Muscle of arm (tissue), 12 donors: Measurements from ENCODE around the gene PRDX5. TPM values are rescaled to one million over a fixed set of nuclear protein-coding genes. Genes with fewer than 3 reads are reported as not detected.
"Not testable (repeated sequence)": the region's sequence is repeated elsewhere in the genome, so short reads cannot be mapped to it uniquely, and the experiment has no call there.

Source experiments
- DNase-seq: peaks from one replicate; pipeline ENCODE4 v3.0.0-alpha.2; 2013
- polyA plus RNA-seq, 12 donors: library from polyadenylated mRNA; unstranded; fragments of 120-200 nt; gene quantifications; one replicate each; pipeline ENCODE4 v1.2.1, GENCODE V29; 2013; ENCODE audit not compliant: insufficient read length in 12 of 12

Gene PRDX5
- polyA plus RNA-seq, 12 donors, result 107 to 165 (median 124) TPM; not detected in 1

DNA sequence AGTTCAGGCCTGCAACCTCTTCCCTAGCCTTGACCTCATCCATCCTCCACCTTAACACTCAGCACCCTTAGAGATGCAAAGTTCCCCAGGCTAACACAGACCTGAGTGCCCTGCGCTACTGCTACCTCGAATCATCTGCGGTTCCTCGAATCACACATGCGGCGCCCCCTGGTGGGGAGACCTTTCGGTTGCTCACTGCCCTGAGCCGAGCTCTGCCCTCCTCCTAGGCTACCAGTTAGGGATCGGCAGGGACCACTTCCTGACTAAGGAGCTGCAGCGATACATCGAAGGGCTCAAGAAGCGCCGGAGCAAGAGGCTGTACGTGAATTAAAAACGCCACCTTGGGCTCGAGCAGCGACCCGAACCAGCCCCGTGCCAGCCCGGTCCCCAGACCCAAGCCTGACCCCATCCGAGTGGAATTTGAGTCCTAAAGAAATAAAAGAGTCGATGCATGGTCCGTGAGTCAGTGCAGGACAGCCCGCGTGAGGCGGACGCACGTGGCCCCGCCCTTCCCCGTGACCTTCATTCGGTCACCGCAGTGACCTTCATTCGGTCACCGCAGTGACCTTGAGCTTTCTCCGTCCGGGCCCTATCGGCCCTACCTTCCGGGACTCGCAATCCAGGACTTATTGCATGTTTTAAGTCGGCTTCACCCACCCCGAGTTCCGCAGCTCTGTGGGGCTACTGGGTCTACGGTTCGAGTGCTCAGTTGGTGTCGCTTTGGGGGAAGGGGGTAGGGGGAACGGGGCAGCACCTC, 13.4 kb upstream of the PRDX5 start:
- peak; percentile 85 for DNase-seq

- DNase-seq, result peak; percentile 97
Measured at GRCh38 chr11:64305075-64305690, 12.7 kb upstream of the PRDX5 start, which contains the start of gene ESRRA. ESRRA (plus strand) TSS chr11:64305524; CDS start chr11:64307180, 1,656 bp downstream.

GRCh38 chr11:64305691-64306562, 12.0 kb upstream of the PRDX5 start:
- DNase-seq, result no peak

DNA sequence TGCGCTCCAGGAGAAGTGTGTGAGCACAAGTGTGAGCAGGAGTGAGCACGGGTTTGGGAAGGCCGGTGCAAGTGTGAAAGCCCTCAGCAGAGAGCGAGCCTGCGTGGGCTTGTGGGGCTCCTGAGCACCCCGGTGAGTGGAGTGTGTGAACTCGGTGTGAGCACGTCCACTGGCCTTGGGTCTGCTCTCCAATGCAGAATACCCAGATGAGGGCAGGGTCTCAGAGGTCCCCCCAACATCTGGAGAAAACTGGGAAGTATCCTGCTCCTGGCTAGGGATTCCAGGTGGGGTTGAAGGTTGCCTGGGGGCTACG, 11.4 kb upstream of the PRDX5 start:
- no peak for DNase-seq

- no peak for DNase-seq
Measured at GRCh38 chr11:64306876-64307622, 10.9 kb upstream of the PRDX5 start.

- not testable (repeated sequence) for DNase-seq
Measured at GRCh38 chr11:64307795-64308194, 10.1 kb upstream of the PRDX5 start.

DNA sequence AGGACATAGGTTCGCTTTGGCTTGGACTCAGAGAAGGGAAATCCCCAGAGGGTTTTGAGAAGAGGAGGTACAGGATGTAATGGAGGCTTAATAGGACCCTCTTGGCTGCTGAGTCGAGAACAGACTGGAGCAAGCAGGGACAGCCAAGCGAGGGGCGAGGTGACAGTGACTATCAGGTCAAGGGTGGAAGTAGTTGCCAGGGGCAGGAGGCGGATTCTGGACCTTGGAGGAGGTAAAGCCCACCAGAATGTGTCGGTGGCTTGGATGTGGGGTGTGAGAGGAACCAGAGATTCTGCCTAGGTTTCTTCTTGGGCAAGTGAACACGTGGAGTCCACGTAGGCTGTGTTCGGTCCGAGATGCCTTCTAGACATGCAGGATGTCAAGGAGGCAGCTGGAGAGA, 5.0 kb upstream of the PRDX5 start:
- DNase-seq, result no peak

DNA sequence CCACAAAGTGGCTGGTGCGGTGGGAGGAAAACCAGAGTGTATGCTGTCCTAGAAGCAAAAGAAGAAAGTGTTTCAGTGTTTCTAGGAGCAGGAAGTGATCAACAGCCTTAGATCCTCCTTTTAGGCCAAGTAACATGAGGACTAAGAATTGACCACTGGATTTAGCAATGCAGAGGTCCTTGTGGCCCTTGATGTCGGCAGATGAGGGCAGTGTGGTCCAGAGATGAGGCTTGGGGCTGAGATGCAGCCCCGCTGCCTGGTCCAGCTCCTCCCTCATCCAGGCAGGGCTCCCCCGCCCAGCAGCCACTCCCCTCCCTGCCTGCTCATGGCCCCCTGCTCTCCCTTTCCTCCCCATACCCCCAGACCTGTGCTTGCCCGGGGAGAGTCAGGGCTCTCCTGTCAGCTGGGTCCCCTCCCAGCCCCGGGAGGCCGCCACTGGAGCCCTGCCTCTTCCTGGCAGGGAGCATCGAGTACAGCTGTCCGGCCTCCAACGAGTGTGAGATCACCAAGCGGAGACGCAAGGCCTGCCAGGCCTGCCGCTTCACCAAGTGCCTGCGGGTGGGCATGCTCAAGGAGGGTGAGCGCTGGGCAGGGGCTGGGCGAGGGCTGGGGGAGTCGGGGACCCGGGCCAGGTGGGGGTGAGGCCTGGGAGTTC, 4.3 kb upstream of the PRDX5 start:
- no peak for DNase-seq

GRCh38 chr11:64314146-64314804, 3.6 kb upstream of the PRDX5 start:
- DNase-seq, result no peak

DNA sequence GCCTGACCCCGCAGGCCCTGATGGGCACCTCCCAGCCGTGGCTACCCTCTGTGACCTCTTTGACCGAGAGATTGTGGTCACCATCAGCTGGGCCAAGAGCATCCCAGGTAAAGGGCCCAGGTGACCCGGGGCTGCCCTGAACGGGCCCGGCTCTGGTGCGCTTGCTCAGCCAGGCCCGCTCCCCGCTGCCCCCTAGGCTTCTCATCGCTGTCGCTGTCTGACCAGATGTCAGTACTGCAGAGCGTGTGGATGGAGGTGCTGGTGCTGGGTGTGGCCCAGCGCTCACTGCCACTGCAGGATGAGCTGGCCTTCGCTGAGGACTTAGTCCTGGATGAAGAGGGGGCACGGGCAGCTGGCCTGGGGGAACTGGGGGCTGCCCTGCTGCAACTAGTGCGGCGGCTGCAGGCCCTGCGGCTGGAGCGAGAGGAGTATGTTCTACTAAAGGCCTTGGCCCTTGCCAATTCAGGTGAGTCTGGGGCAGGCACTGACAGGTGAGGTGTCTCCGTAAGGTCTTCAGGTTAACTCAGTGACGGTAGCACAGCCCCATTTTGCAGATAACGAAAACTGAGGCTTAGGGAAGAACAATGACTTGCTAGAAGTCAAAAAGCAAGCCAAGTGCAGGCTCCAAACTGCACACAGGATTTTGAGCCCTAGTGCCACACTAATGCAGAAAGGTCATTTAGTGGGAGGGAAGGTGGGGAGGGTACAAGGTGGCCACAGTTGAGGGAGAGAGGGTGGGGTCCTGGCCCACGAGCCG, 2.9 kb upstream of the PRDX5 start:
- DNase-seq, result no peak

DNA sequence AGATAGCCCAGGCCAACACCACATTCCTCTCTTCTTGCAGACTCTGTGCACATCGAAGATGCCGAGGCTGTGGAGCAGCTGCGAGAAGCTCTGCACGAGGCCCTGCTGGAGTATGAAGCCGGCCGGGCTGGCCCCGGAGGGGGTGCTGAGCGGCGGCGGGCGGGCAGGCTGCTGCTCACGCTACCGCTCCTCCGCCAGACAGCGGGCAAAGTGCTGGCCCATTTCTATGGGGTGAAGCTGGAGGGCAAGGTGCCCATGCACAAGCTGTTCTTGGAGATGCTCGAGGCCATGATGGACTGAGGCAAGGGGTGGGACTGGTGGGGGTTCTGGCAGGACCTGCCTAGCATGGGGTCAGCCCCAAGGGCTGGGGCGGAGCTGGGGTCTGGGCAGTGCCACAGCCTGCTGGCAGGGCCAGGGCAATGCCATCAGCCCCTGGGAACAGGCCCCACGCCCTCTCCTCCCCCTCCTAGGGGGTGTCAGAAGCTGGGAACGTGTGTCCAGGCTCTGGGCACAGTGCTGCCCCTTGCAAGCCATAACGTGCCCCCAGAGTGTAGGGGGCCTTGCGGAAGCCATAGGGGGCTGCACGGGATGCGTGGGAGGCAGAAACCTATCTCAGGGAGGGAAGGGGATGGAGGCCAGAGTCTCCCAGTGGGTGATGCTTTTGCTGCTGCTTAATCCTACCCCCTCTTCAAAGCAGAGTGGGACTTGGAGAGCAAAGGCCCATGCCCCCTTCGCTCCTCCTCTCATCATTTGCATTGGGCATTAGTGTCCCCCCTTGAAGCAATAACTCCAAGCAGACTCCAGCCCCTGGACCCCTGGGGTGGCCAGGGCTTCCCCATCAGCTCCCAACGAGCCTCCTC, 2.0 kb upstream of the PRDX5 start:
- not testable (repeated sequence) for DNase-seq

GRCh38 chr11:64316672-64317324, 1.1 kb upstream of the PRDX5 start:
- no peak for DNase-seq

DNA sequence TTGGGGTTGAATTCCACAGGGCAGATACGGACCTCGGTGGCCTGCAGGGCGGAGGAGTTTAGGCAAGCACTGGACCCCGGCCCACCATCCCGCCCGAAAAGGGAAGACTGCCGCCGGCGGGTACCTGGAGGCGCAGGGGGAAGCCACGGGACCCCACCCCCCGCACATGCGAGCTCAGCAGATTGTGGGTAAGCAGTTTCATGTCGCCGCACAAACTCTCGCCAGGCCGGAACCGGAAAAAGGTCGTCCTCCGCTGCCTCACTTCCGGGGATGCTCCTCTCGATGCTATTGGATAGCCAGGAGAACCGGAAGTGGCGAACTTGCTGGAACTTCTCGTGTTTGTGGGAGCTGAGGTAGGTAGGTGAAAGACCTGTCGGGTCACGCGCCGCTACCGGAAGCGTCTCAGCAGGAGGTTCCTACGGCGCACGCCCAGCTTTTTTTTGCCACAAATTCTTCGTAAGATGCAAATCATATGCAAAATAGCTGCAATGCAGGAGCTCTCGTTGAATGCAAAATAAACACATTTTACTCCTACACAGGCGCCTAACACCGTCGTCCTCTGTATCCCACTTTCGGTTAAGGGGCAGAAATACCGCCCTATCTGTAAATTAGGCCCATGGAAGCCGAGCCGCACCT, 478 bp upstream of the PRDX5 start, which contains the start of gene TRMT112:
TSS of gene TRMT112 (minus strand) at position 235 of the 636 bp plus-strand sequence. CDS start at position 202, 33 bp downstream.
- DNase-seq, result peak; percentile 97

DNA sequence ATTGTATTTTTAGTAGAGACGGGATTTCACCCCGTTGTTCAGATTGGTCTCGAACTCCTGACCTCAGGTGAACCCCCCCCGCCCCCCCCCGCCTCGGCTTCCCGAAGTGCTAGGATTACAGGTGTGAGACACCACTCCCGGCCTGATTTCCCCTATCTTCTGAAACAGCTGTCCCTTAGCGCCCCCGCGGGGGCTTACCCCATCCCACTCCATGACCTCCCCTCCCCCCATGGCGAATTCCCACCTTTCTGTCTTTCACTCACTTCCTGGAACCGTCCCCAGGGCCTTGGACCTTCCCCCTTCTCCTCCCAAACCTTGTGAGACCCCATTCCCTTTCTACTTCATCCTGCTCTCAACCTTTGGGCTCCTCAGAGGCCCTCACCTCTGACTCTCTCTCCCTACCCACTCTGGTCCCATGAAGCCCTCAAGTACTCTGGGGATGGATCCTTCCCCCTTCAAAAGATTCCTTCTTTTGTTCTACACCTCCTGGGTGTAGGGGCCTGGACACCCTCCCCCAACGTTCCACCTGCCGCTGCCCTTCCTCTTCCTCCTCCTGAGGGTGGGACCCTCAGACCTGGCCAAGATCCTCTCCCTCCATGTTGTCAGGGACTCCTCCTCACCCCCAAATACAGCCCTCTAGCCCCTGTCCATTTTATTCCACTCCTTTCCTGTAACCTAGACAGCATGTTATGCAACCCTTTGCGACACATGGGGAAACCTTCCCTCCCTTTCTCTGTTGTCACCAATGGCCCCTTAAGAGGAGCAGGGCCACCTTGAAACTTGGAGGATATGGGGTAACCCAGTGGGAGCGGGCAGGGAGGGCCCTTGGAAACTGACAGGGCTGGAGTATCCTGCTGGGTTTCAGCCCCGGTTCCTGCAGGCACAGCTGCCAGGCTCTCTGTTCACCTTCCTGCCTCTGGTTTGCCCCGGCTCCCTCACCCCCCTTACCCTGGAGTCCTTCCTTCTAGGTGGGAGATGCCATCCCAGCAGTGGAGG, 1.1 kb downstream of the PRDX5 start:
- no peak for DNase-seq

DNA sequence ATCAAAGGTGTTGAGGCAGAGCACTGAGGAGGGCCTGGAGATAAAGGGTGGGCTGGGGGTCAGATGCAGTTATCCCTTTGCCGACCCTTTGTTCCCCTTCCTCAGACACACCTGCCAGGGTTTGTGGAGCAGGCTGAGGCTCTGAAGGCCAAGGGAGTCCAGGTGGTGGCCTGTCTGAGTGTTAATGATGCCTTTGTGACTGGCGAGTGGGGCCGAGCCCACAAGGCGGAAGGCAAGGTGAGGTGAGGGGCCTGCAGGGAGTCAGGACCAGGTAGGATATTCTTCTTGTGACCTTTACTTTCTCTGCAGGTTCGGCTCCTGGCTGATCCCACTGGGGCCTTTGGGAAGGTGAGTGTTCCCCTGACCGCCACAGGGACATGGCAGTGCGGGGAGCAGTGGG, 2.6 kb downstream of the PRDX5 start:
- no peak for DNase-seq

- DNase-seq, result no peak
Measured at GRCh38 chr11:64321026-64321425, 3.1 kb downstream of the PRDX5 start.
